ENCODE results near the gene IL19. TPM values are rescaled to one million over a fixed set of nuclear protein-coding genes. Genes with fewer than 3 reads are reported as not detected.

IL19 gene
- total RNA-seq, 1 donor from 2014 or later = not detected

DNA sequence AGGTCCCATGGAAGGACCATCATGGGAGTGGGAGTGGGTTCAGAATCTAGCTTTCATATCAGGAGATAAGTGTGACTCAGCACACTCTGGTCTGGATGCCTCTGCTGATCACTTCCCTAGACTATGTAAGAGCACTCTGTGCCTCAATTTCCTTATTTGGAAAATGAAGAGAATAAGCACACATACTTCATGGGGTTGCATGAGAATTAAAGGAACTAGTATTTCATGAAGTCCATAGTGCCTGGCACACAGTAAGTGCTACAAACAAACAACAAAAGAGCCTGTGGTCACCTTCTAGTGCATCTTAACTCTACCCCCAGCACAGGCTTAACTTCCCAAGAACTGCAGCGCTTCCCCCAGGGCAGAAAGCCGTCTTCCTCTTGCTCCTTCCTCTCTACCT, 85.3 kb downstream of the IL19 start:
- Mint-ChIP-seq H3K27me3 (peaks cover 27% of the 10 kb centered on the region), H3K4me1 (ENCODE audit: unreplicated experiment) (no peaks in the 10 kb centered on the region), H3K36me3 (no peaks in the 10 kb centered on the region), H3K9me3 (peaks cover 15% of the 10 kb centered on the region), H3K27ac (no peak overlapping the region), H3K4me3 (no peak overlapping the region)
- DNase-seq (ENCODE audit: extremely low spot score, unreplicated experiment) = no peak
- no peak for TF ChIP-seq CTCF (conservative IDR thresholded peaks at IDR 0.05)

- DNase-seq (ENCODE audit: extremely low spot score, unreplicated experiment) = no peak
- no peak overlapping the region for H3K27ac Mint-ChIP-seq
- H3K9me3 Mint-ChIP-seq = peaks cover 10% of the 10 kb centered on the region
- no peaks in the 10 kb centered on the region for H3K36me3 Mint-ChIP-seq
- peak; percentile 48 for TF ChIP-seq CTCF (conservative IDR thresholded peaks at IDR 0.05)
- no peak overlapping the region for H3K4me3 Mint-ChIP-seq
- H3K4me1 Mint-ChIP-seq (ENCODE audit: unreplicated experiment) = no peaks in the 10 kb centered on the region
- H3K27me3 Mint-ChIP-seq = peaks cover 23% of the 10 kb centered on the region
Observed at GRCh38 chr1:206856674-206857464, 86.3 kb downstream of the IL19 start.

GRCh38 chr1:206859082-206859521, 88.5 kb downstream of the IL19 start:
- Mint-ChIP-seq H3K9me3 (no peaks in the 10 kb centered on the region), H3K36me3 (no peaks in the 10 kb centered on the region), H3K4me3 (no peak overlapping the region), H3K27ac (no peak overlapping the region), H3K4me1 (ENCODE audit: unreplicated experiment) (no peaks in the 10 kb centered on the region), H3K27me3 (peaks cover 25% of the 10 kb centered on the region)
- no peak for DNase-seq (ENCODE audit: extremely low spot score, unreplicated experiment)
- no peak for TF ChIP-seq CTCF (conservative IDR thresholded peaks at IDR 0.05)

DNA sequence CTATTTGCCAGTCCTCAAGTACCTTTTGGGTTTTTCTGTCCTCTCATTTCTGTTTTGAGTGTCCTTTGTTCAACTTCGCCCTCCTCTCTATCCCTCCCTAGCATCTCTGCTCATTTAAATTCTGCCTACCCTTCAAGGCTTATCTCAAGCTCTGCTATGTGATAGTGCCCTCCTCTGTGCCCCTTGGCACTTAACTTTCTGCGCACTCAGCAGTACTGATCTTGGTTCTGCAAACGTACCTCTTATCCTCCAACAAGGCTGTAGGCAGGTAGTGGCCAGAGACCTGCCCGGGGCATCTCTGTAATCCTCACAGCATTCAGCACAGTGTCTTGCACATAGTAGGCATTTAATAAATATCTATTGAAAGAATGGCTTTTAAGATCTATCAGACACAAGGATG, 89.6 kb downstream of the IL19 start:
- DNase-seq (ENCODE audit: extremely low spot score, unreplicated experiment) = no peak
- Mint-ChIP-seq H3K4me1 (ENCODE audit: unreplicated experiment) (no peaks in the 10 kb centered on the region), H3K36me3 (no peaks in the 10 kb centered on the region), H3K9me3 (no peaks in the 10 kb centered on the region), H3K27me3 (peaks cover 29% of the 10 kb centered on the region), H3K27ac (no peak overlapping the region), H3K4me3 (no peak overlapping the region)
- no peak for TF ChIP-seq CTCF (conservative IDR thresholded peaks at IDR 0.05)

GRCh38 chr1:206863266-206863665, 92.7 kb downstream of the IL19 start:
- H3K27me3 Mint-ChIP-seq = peaks cover 52% of the 10 kb centered on the region
- no peak for TF ChIP-seq CTCF (conservative IDR thresholded peaks at IDR 0.05)
- DNase-seq (ENCODE audit: extremely low spot score, unreplicated experiment) = no peak
- no peaks in the 10 kb centered on the region for H3K36me3 Mint-ChIP-seq
- H3K9me3 Mint-ChIP-seq = no peaks in the 10 kb centered on the region
- H3K4me3 Mint-ChIP-seq = no peak overlapping the region
- no peaks in the 10 kb centered on the region for H3K4me1 Mint-ChIP-seq (ENCODE audit: unreplicated experiment)
- no peak overlapping the region for H3K27ac Mint-ChIP-seq
